H9 (cell line): Measurements from ENCODE around the gene KLC4. TPM values are rescaled to one million over a fixed set of nuclear protein-coding genes. Genes with fewer than 3 reads are reported as not detected.

Source experiments
- DNase-seq: peaks from one replicate; pipeline ENCODE4 v3.0.0-alpha.2; 2017
- H2AFZ ChIP-seq: one replicate; pipeline ENCODE4 v1.6.1; 2013; ENCODE audit warnings: mild to moderate bottlenecking, low read length, control low read depth, moderate library complexity
- H2AK5ac ChIP-seq: 2 replicates; pipeline ENCODE4 v1.6.1; 2013; ENCODE audit warnings: low read length, control low read depth, mixed read lengths; ENCODE audit not compliant: insufficient read length
- H2BK120ac ChIP-seq: one replicate; pipeline ENCODE4 v1.6.1; 2013; ENCODE audit warnings: low read depth, mild to moderate bottlenecking, low read length, control low read depth, inconsistent platforms; ENCODE audit not compliant: poor library complexity, severe bottlenecking
- H2BK12ac ChIP-seq: 2 replicates; pipeline ENCODE4 v1.6.1; 2013; ENCODE audit warnings: low read length, control low read depth, mixed read lengths, low read depth; ENCODE audit not compliant: insufficient read length
- H2BK15ac ChIP-seq: 2 replicates; pipeline ENCODE4 v1.6.1; 2013; ENCODE audit warnings: low read depth, low read length, control low read depth
- H2BK20ac ChIP-seq: one replicate; pipeline ENCODE4 v1.6.1; 2013; ENCODE audit warnings: low read depth, mild to moderate bottlenecking, low read length, control low read depth, inconsistent platforms; ENCODE audit not compliant: poor library complexity, severe bottlenecking
- H2BK5ac ChIP-seq: 2 replicates; pipeline ENCODE4 v1.6.1; 2013; ENCODE audit warnings: low read length, control low read depth, mixed read lengths; ENCODE audit not compliant: insufficient read length
- H3K14ac ChIP-seq: 2 replicates; pipeline ENCODE4 v1.6.1; 2013; ENCODE audit warnings: low read length, control low read depth; ENCODE audit not compliant: insufficient read depth
- H3K18ac ChIP-seq: 2 replicates; pipeline ENCODE4 v1.6.1; 2013; ENCODE audit warnings: low read depth, mild to moderate bottlenecking, mixed read lengths, low read length, control low read depth; ENCODE audit not compliant: insufficient read length
- H3K23ac ChIP-seq: 2 replicates; pipeline ENCODE4 v1.6.1; 2013; ENCODE audit warnings: low read length, control low read depth, mixed read lengths, low read depth; ENCODE audit not compliant: insufficient read length
- H3K23me2 ChIP-seq: 2 replicates; pipeline ENCODE4 v1.6.1; 2013; ENCODE audit warnings: low read depth, mild to moderate bottlenecking, mixed read lengths, low read length, control low read depth; ENCODE audit not compliant: insufficient read length, poor library complexity, severe bottlenecking
- H3K27ac ChIP-seq: 2 replicates; pipeline ENCODE4 v1.5.1; 2013; ENCODE audit warnings: low read length, control low read depth, mixed read lengths, low read depth; ENCODE audit not compliant: insufficient read length
- H3K27me3 ChIP-seq: 2 replicates; pipeline ENCODE4 v1.6.1; 2013; ENCODE audit warnings: low read length, control low read depth, inconsistent platforms; ENCODE audit not compliant: insufficient read depth
- H3K4ac ChIP-seq: 2 replicates; pipeline ENCODE4 v1.6.1; 2013; ENCODE audit warnings: low read depth, mild to moderate bottlenecking, control low read depth, inconsistent platforms, low read length, moderate library complexity
- H3K4me1 ChIP-seq: 2 replicates; pipeline ENCODE4 v1.6.1; 2013; ENCODE audit warnings: low read length, control low read depth, inconsistent platforms; ENCODE audit not compliant: insufficient read depth
- H3K4me2 ChIP-seq: 2 replicates; pipeline ENCODE4 v1.6.1; 2013; ENCODE audit warnings: low read length, control low read depth, mixed read lengths; ENCODE audit not compliant: insufficient read length, insufficient read depth
- H3K56ac ChIP-seq: 2 replicates; pipeline ENCODE4 v1.6.1; 2013; ENCODE audit warnings: low read depth, mild to moderate bottlenecking, mixed read lengths, low read length, control low read depth; ENCODE audit not compliant: insufficient read length
- H3K79me1 ChIP-seq: 2 replicates; pipeline ENCODE4 v1.6.1; 2013; ENCODE audit warnings: low read depth, mild to moderate bottlenecking, moderate library complexity, low read length, control low read depth, inconsistent platforms; ENCODE audit not compliant: insufficient read depth, poor library complexity, severe bottlenecking
- H3K79me2 ChIP-seq: 2 replicates; pipeline ENCODE4 v1.6.1; 2013; ENCODE audit warnings: low read length, control low read depth, inconsistent platforms; ENCODE audit not compliant: insufficient read depth
- H3K9ac ChIP-seq: 2 replicates; pipeline ENCODE4 v1.6.1; 2013; ENCODE audit warnings: low read length, control low read depth, mixed read lengths; ENCODE audit not compliant: insufficient read length; ENCODE audit errors: extremely low read depth
- H3K9me3 ChIP-seq: one replicate; pipeline ENCODE4 v1.6.1; 2013; ENCODE audit warnings: low read depth, low read length, inconsistent platforms; ENCODE audit not compliant: control insufficient read depth
- H3T11ph ChIP-seq: one replicate; pipeline ENCODE4 v1.6.1; 2013; ENCODE audit warnings: mild to moderate bottlenecking, low read length, control low read depth, inconsistent platforms
- H4K20me1 ChIP-seq: one replicate; pipeline ENCODE4 v1.6.1; 2013; ENCODE audit not compliant: control insufficient read depth, insufficient read length, insufficient read depth
- H4K5ac ChIP-seq: 2 replicates; pipeline ENCODE4 v1.6.1; 2013; ENCODE audit warnings: low read depth, mild to moderate bottlenecking, mixed read lengths, low read length, control low read depth; ENCODE audit not compliant: insufficient read length
- H4K8ac ChIP-seq: replicated peaks from 2 replicates; pipeline ENCODE4 v1.6.1; 2013; ENCODE audit warnings: low read length, control low read depth, mixed read lengths, low read depth; ENCODE audit not compliant: insufficient read length
- H4K91ac ChIP-seq: 2 replicates; pipeline ENCODE4 v1.6.1; 2013; ENCODE audit warnings: low read depth, mild to moderate bottlenecking, moderate library complexity, mixed read lengths, low read length, control low read depth; ENCODE audit not compliant: insufficient read length
- H3K27ac Mint-ChIP-seq, 3 experiments: 2 replicates in 2 of 3; 3 replicates in 1 of 3; pipeline ENCODE4 v1.8.0; 2020 to 2021; ENCODE audit warnings: mixed read lengths in 3 of 3, mild to moderate bottlenecking in 1 of 3, moderate library complexity in 1 of 3
- H3K27me3 Mint-ChIP-seq: 2 replicates; pipeline ENCODE4 v1.8.0; 2021; ENCODE audit warnings: low read depth, mild to moderate bottlenecking, moderate library complexity, mixed read lengths
- H3K36me3 Mint-ChIP-seq, 3 experiments: 2 replicates in 2 of 3; 3 replicates in 1 of 3; pipeline ENCODE4 v1.8.0; 2020 to 2021; ENCODE audit warnings: low read depth in 3 of 3, mixed read lengths in 3 of 3; ENCODE audit not compliant: insufficient read depth in 1 of 3
- H3K4me1 Mint-ChIP-seq, 2 experiments: 2 replicates each; pipeline ENCODE4 v1.8.0; 2020; ENCODE audit warnings: mixed read lengths in 2 of 2
- H3K4me3 Mint-ChIP-seq, 2 experiments: 2 replicates in 1 of 2; 3 replicates in 1 of 2; pipeline ENCODE4 v1.8.0; 2020 to 2021; ENCODE audit warnings: mild to moderate bottlenecking in 2 of 2, mixed read lengths in 2 of 2, moderate library complexity in 1 of 2
- H3K9me3 Mint-ChIP-seq, 2 experiments: 2 replicates in 1 of 2; 3 replicates in 1 of 2; pipeline ENCODE4 v1.8.0; 2020; ENCODE audit warnings: mild to moderate bottlenecking in 2 of 2, mixed read lengths in 2 of 2, moderate library complexity in 1 of 2
- WGBS: extraction: QIAGEN DNeasy Blood & Tissue Kit; methylation state at CpG from one replicate; pipeline ENCODE4 v1.1.7; 2013; ENCODE audit warnings: missing lambda C conversion rate, low lambda C conversion rate, mixed read lengths; ENCODE audit not compliant: insufficient read length; ENCODE audit errors: extremely low coverage; 5-methylcytosine and 5-hydroxymethylcytosine counted together
- total RNA-seq: library from RNA; stranded (reverse); gene quantifications from 2 replicates; pipeline ENCODE4 v1.2.1, GENCODE V29; 2021
- TF ChIP-seq, protein P1 (sequence below): fragments of 200-600 bp; sonication (generic); conservative IDR thresholded peaks from 3 replicates; pipeline ENCODE4 v1.8.0; 2021; ENCODE audit warnings: antibody characterized with exemption, mild to moderate bottlenecking

The KLC4 gene
- total RNA-seq, 1 experiment from 2014 or later: 29.7 TPM

DNA sequence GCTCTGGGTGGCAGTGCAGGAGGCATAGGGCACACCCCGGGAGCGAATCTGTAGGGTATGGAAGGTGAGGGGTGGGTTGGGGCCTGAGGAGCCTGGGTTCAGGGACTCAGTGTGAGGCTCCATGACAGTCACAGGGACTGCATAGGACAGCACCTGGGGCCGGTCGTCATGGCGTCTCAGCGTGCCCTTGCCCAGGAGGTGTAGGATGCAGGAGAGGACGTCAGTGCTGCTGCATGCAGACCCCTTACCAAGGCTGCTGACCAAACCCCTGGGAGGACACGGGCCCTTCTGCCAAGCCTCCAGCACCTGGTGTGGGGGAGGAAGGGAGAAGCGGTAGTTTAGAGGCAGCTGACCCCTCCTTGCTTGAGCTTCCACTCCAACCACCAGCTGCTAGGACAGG is 21.7 kb upstream of the KLC4 start:
- Mint-ChIP-seq H3K9me3 (no peaks in the 10 kb centered on the region; a peak in 1 of 5 replicates), H3K27ac (peak overlapping the region in 1 of 3 experiments; percentile 37; a peak in 1 of 7 replicates), H3K4me1 (no peaks in the 10 kb centered on the region), H3K36me3 (peaks cover 31 to 84% (median 66%) of the 10 kb centered on the region in 3 experiments), H3K27me3 (no peaks in the 10 kb centered on the region; the same call in none of the 2 replicates), H3K4me3 (peak overlapping the region in 1 of 2 experiments; percentile 11; a peak in 1 of 5 replicates)
- Histone ChIP-seq H2BK120ac (no peak overlapping the region), H2BK15ac (no peak overlapping the region), H3K18ac (no peak overlapping the region), H3K79me2 (no peaks in the 10 kb centered on the region), H3K9ac (no peak overlapping the region), H3K23ac (no peak overlapping the region), H2BK12ac (no peak overlapping the region), H2BK20ac (no peak overlapping the region), H2AFZ (no peak overlapping the region), H4K91ac (no peak overlapping the region), H3K23me2 (no peaks in the 10 kb centered on the region), H3K27me3 (no peaks in the 10 kb centered on the region), H3K4me1 (no peaks in the 10 kb centered on the region), H4K20me1 (no peaks in the 10 kb centered on the region), H3K4me2 (no peak overlapping the region), H3K14ac (no peak overlapping the region), H4K8ac (no peak overlapping the region), H3K56ac (no peak overlapping the region), H3K27ac (no peak overlapping the region), H2BK5ac (no peak overlapping the region), H3K4ac (no peak overlapping the region), H3K79me1 (no peaks in the 10 kb centered on the region), H2AK5ac (no peak overlapping the region), H3T11ph (no peak overlapping the region), H3K9me3 (no peaks in the 10 kb centered on the region), H4K5ac (no peak overlapping the region)
- no peak for DNase-seq
- TF ChIP-seq, protein P1, sequence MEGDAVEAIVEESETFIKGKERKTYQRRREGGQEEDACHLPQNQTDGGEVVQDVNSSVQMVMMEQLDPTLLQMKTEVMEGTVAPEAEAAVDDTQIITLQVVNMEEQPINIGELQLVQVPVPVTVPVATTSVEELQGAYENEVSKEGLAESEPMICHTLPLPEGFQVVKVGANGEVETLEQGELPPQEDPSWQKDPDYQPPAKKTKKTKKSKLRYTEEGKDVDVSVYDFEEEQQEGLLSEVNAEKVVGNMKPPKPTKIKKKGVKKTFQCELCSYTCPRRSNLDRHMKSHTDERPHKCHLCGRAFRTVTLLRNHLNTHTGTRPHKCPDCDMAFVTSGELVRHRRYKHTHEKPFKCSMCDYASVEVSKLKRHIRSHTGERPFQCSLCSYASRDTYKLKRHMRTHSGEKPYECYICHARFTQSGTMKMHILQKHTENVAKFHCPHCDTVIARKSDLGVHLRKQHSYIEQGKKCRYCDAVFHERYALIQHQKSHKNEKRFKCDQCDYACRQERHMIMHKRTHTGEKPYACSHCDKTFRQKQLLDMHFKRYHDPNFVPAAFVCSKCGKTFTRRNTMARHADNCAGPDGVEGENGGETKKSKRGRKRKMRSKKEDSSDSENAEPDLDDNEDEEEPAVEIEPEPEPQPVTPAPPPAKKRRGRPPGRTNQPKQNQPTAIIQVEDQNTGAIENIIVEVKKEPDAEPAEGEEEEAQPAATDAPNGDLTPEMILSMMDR: no peak
- no CpG with 5 or more reads among the region's 9 CpGs for WGBS
